ENCODE measurements around the gene NRP2.
A peak's percentile ranks its signal among the peaks of the same experiment; 100 is the strongest.

Gene NRP2

DNA sequence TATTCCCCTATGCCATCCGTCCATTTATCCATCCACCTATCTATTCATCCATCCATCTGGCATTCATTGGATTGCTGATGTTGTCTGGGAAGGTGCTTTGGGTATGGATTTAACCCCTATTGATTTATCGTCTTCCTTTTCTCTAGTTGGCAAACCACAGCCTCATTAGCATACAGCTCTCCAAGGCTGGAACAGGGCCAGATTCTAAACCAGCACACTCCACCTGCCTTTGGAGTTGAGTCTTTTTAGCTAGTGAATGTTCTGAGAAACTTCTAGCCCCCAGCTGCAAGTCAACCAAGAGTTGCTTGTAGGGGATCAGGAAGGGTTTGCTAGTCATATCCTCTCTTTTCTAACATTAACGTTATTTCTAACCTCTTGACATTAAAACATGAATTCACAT, 90.7 kb downstream of the NRP2 start:
- DNase-seq (ENCODE audit: low read depth), result no peak

DNA sequence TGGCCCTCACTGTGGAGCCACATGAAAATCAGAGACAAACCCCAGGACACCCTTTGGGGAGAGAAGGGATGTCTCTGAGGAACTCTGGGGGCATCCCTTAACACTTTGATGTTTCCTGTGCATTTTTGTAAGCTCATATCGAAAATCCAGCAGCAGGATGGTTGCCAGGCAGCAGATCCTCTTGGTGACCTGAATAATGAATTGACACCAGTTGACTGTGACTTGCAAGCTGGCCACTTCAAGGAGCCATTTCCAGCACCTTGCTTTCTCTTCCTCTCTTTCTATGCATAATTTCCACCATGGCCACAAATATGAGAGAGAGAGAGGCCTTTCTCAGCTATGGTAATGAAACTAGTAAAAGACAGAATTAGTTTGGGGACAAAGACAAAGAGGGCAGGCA, 91.7 kb downstream of the NRP2 start:
- DNase-seq (ENCODE audit: low read depth), result no peak

DNA sequence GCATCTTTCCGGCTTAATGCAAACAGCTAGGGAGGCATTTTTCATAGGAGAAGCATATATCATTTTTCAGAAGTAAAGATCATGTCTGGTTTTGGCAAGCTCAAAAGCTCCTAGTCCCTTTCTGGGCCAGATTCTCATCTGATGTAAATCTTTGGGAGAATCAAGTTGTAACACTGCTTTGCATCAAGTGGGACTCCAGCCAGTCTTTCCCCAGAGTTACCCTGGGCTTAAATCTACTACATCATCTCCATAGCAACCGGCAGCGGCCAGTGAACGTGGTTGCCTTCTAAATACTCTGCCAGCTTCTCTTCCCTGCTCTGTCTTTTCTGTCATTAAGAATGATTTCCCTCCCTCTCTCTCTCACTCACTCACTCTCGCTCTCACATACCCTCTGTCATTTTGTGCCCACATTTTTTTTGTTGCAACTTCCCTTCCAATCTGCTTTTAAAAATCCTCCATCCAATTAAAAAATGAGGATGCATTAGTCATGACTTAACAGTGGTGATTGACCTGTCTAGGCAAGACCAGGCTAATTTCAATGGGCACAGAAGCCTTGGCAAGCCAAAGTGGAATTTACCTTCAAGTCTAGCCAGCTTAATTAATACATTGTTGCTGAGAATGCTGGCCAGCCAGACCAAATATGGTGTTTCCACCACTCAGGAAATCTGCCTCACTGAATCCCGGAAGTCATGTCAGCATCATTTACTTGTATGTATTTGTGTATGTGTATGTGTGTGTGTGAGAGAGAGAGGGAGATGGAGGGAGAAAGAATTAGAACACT, 93.0 kb downstream of the NRP2 start:
- no peak for DNase-seq (ENCODE audit: low read depth)

DNA sequence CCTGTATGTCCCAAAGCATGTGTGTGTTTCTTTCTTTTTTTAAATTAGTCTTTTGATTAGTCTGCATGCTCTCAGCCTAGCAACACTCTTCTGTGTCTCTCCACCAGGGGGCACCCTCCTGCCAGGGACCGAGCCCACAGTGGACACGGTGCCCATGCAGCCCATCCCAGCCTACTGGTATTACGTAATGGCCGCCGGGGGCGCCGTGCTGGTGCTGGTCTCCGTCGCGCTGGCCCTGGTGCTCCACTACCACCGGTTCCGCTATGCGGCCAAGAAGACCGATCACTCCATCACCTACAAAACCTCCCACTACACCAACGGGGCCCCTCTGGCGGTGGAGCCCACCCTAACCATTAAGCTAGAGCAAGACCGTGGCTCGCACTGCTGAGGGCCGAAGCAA, 93.8 kb downstream of the NRP2 start:
- no peak for DNase-seq (ENCODE audit: low read depth)

DNA sequence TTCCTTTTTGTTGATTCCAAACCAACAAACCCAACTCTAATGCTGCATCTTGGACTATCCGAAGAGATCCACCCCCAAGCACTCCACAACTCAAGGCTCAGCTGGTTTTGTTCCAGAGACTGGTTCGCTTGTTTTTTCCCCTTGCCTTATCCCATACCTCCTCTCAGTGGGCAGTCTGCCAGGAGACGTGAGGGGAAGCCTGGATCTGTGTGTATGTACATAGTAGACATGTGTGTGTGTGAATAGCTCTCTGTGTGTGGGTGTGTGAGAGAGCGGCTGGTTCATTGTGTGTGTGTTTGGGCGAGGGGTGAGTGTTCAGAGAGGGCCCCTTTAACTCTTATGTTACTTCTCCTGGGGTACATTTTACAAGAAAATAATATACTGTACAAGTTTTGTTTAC, 94.4 kb downstream of the NRP2 start:
- no peak for DNase-seq (ENCODE audit: low read depth)

DNA sequence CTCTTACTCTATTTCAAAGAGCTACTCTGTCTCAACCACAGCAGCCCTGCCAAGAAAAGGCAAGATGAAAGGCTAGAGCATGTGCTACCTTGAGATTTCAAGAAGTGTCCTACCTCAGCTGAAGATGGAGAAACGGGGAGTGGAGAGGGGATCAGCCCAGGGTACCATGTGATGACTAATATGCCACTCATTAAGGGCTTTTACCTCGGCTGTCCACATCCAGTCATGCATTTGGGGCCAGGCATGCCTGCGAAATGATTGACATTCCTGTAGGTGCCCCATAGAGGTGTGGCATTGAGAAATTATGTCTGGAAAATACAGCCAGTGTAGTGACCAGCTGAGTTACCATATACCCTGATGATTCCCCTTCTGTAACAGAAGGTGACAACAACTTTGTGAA, 96.1 kb downstream of the NRP2 start:
- DNase-seq (ENCODE audit: low read depth), result no peak

DNA sequence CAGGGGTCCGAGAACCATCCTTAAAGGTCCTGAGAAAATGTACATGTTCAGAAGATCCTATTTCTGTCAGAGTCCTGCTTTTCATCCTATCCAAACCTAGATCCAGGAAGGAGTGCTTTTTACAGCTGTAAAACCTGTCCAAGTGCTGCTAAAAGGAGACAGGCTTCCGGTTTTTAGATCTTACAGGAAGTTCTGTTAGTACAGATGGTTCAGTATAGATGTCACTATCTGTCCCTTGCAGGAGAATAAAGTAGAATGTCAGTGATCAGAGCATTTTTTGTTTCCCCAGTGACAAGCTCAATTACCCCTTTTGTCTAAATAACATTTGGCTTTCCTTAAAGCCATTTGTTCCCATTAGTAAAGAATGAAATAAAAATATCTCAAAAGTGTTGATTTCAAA, 98.3 kb downstream of the NRP2 start:
- no peak for DNase-seq (ENCODE audit: low read depth)

DNA sequence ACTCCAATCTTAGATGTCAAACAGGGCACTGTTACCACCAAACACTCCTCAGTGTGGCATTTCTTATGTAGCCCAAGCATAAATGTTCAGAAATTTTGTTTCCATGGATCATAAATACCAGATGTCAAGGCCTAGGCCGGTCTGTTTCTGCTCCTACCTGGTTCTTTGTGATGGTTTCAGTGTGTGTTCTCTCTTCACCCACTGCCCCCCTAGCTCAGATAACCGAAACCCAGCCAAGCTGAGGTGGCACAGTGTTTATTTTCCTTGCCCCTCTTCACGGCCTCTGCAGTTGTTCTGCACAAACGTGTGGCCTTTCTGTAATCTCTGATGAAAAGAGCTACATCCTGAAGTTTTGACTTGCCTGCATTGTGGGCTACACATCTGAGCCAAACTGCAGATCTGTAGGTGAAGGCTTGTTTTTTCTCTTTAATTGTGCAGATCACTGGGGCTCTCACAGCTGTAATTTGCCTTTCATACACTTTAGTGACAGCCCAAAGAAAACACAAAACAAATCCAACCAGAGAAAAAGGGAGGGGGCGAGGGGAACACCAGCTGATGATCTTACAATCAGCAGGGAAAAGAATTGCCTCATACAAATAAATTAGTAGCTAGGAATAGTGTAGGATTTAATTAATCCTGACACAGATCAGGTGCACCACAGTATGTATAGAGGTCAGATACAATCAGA, 99.1 kb downstream of the NRP2 start:
- no peak for DNase-seq (ENCODE audit: low read depth)

DNA sequence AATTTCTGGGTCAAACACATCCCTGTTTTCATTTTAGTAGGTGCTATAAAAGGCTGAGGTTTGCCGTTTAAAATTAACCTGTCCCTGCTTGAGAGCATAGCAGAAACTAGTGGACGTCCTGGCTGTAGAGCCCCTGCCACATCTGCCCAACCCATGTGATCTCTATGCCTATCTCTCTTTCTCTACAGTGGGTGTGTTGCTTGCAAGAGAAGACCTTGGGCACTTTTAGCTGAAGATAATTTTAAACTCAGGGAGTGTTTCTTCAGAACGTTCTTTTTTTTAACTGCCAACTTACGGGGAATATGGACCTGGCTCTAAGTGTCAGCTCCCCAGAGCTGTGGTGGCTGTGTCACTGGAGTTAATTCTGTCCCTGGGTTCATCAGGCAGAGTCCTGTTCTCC, 100.6 kb downstream of the NRP2 start:
- DNase-seq (ENCODE audit: low read depth), result no peak

DNA sequence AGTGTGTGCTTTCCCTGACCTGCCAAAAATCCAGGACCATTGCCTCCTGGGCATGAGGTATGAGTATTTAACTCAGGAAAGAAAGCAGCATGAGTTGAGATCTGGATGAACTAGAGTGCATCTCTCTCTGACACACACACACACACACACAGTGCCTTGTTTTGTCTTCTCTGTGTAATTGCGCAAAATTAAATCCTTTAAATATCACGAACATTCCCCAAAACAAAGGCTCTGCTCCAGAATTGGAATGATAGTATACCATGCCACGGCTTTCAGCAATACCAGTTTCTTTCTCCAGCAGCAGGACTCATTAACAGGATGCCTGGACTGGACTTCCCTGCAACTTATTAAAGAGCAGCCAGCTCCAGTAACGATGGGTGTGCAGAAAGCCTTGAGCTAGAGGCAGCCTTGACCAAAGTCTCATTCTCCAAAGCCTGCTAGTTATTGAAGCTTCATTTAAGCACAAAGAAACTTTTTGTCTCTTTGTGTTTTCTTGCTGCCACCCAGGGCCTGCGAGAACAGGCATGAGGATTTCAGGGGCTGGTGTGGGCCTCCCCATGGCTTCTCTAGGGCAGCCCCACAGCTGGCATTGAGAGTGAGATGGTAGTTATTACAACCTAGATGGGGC, 101.7 kb downstream of the NRP2 start:
- peak; percentile 14 for DNase-seq (ENCODE audit: low read depth)

DNA sequence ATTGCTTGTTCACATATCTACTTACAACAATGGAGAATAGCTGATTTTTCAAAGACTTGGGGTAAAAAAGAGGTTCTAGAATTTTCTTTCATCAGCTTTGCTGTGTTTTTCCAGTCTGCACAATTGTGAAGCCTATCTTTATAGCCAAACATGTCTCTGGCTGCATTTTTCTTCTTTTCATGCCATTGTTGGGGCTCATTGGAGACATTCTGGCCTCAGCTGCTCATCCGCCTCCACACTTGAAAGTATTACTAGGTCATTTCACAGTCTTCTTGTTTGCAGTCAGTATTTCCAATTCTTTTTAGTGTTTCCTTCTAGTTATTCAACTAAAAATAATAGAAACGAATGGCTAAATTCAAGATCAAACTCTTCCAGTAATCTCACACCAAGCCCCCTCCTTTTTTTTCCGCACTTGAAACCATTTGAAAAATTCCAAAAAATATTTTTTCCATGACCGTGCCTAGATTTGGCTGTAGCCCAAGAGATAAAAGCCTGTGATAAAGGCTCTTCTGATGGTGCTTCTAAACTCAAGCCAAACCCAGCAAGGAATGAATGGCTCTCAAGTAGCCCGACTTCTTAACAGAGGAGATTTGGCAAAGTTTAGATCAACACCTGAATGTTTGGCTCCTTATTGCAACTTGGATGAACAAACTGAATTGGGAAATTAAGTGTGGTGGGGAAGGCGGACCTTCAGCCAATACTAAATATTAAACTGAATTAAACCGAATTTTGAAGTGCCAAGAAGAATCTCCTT, 103.4 kb downstream of the NRP2 start:
- no peak for DNase-seq (ENCODE audit: low read depth)

DNA sequence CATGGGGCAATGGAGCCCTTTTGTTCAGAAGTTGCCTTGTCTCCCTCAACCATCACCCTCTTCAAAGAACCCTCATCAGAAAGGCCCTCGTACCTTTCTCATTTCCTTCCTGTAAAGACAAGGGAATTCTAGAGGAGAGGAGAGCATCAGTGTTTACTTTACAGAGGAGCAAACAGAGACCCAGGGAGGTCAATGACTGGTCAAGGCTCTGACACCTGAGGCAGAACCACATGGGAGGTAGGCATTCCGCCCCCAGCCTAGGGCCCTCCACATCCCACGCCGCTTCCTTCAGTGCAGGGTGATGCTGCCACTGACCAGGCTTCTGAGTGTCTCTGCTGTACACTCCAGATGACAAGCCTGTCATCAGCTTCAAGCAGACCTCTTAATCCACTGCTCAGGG, 104.7 kb downstream of the NRP2 start:
- no peak for DNase-seq (ENCODE audit: low read depth)

DNA sequence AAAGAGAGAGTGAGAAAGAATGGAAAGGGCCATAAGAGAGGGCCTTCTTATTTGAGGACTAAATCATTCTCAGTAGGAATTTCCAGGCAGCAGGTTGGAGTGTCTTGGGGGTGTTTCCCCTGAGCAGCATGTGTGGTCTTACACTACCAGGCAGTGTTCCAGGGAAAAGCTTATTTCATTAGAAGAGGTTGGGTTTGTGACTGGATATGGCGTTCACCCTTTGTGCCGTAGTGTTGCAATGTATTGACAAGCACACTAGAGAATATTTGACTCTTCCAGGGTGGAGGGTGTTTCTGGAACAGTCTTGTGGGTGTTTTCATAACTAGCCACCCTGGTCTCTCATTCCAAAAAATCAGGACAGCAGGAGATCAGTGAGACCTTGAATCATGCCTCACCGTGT, 105.5 kb downstream of the NRP2 start:
- no peak for DNase-seq (ENCODE audit: low read depth)

DNA sequence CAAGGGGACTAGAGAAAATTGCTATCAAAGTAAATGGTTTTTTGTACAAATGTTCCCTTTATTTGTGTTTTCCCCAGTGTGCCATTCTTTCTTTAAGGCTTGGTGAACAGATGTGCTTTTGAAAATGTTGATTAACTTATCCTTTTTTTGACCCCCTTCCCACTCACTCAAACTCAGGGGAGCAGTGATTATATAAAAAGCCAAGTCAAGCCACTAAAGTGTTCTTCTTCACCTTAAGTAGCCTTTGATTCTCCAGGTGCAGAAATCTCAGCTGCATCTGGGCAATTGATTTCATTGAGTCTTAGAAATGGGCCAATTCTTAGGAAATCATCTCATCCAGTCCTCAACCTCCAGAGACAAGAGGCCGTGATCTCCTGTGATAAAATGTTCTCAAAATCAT, 107.6 kb downstream of the NRP2 start:
- no peak for DNase-seq (ENCODE audit: low read depth)

DNA sequence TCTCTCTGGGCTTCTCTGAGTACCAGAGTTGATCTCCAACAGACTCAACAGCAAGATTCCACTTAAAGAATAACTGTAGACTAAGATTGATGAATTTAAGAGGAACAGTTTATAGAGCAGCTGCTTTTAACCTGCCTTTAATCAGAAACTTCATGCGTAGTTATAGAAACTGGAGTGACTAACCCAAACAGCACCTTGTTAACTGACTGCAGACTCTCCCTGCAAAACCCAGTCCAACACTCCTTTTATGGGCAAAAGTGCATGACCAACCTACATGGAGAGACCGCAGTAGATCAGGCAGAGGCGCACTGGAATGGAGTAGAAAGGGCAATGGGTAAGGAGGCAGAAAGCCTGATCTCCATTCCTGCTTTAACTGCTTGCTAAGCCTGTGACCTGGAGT, 110.6 kb downstream of the NRP2 start:
- no peak for DNase-seq (ENCODE audit: low read depth)

DNA sequence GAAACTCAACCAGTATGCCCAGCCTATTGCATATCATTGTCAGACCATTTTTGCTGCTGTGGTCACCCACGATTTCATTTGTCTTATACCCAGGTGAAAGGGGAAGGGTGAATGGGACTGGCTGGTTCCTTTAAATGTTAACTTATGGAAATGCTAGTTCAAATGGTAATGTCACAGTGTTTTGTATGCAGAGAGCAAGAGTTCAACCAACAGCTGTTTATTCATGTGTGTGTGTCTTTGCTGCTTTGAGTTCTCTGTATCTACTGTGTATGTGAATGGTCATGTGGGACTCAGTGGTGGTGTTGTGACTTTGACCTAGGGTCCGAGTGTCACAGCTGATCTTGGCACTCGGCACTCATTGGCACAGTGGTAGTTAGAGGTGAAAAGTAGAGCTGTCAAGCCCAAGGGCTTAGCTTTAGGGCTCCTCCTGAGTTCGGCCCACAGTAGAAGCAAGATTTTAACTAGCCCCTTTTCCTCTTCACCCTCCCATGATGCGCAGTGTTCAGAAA, 114.6 kb downstream of the NRP2 start:
- DNase-seq (ENCODE audit: low read depth), result no peak

DNA sequence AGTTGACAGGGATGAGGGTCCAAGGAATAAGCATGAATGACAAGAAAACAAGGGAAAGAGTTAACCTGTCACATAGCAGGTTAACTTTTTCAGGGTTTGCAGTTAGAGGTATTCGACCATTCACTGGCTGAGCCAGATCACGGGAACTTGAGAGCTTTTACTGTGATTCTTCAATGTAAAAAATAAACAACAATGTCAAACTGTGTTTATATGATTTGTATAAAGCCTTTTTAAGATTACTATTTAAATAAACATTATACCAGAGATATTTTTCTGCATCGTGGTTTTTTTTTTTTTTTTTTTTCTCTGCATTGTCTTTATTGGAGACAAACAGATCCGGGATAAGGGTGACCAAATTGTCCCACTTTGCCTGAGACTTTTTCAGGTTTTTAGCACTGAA, 115.6 kb downstream of the NRP2 start:
- no peak for DNase-seq (ENCODE audit: low read depth)

DNA sequence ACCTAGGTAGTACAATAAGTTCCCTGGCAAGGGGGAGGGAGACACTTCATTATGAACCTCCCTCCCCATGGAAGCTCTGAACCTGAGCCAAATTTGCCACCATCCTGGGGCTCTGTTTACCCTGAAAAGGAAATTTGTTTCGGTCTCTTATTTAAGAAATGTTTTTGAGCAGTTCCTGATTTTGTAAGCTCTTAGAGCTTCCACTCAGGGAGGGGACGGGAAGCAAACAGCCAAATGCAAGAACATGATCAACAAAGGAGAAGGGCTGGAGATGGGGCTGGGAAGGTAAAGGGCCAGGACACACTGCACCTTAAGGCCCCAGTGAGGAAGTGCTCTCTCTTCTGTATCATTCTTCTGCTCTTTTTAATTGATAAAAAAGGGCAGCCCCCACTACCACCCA, 117.9 kb downstream of the NRP2 start:
- DNase-seq (ENCODE audit: low read depth), result no peak

DNA sequence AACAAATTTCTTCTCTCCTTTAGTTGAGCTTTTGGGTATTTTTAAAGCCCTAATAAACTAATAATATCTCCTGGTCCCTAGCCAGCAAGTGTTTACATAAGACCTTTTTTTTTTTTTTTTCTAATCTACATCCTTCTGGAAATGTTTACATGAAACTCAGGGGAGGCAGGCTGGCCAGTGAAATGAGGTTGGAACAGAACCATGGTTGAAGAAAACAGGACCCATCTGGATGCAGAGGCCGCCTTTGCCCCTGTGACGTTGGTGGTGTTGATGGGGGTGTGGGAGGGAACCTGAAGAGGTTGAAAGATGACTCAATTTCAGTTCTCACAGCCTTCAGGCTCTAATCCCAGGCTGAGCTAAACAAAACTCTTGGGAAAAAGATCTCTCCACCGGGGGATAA, 118.5 kb downstream of the NRP2 start:
- peak; percentile 18 for DNase-seq (ENCODE audit: low read depth)

DNA sequence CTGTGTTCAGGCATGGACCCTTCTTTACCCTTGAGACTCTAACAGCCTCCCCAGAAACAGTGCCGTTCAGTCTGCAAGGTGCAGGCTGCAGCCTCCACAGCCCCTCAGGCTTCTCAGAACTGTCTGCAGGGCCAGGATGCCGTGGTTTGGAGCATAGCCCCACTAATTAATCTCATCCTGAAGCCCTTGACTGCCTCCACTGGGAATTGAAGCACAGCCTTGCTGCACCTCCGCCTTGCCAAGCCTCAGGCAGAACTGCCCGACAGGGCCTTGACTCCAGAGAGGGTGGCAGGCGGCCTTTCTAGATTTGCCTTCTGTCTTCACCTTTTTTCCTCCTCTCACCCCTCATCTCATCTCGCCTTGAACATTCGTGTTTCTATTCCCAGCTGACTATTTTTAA, 119.8 kb downstream of the NRP2 start:
- DNase-seq (ENCODE audit: low read depth), result no peak

DNA sequence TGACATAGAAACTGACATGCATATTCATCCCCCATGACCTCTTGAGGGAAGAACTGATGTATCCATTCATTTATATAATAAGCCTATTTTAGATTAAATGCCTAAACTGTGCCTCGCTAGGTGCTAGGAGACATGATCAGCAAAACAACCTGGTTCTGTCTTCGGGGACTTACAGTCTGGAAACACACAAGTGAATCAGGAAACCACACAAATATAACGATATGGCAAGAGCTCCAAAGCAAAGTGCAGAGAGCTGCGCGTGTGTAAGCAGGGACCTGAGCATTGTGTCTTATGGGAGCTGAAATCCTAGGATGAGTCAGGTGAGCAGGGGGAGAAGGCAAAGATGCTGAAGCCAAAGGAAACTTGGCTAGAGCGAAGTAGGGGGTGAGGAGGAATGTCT, 120.6 kb downstream of the NRP2 start:
- DNase-seq (ENCODE audit: low read depth), result no peak

DNA sequence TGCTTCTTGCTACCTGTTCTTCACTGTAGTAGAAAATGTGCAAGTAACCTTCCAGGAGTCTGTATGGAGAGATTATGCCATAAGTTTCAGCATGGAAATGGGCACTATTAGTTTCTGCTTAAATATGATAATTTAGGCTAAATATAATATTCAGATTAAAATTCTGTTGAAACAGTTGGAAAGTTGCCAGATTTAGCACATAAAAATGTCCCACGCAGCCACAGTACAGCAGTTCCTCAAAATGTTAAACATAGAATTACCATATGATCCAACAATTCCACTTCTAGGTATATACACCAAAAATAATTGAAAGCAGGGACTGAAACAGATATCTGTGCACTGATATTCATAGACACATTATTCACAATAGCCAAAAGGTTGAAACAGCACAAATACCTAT, 121.2 kb downstream of the NRP2 start:
- DNase-seq (ENCODE audit: low read depth), result no peak

DNA sequence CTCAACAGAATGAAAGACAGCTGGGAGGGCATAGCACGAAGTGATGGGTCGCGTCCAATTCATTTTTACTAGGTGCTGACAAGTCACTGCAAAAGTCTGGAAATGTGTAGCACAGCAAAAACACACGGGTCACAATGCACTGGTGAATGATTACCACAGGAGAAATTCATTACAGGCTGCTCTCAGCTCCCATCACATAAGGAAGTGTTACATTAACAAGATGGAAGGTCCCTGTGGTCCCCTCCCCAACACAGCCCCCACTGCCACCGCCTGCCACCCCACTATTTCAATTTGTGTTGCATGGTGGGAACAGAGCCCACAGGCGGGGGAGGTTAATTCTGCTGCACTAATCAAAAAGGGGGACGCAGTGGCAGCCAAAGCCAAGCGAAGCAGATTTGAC, 122.8 kb downstream of the NRP2 start:
- no peak for DNase-seq (ENCODE audit: low read depth)

Measured in fibroblast of gingiva (primary cell).